Superior temporal gyrus (tissue), 1 donor: Measurements from ENCODE around the gene PPFIA4.

ENCODE experiments used
- DNase-seq: peaks from one replicate; pipeline ENCODE4 v3.0.0-alpha.2; 2016; ENCODE audit errors: extremely low spot score

PPFIA4 gene

GRCh38 chr1:203057911-203058675 lies 31.8 kb downstream of the PPFIA4 start:
- no peak for DNase-seq

GRCh38 chr1:203058676-203058935 lies 32.3 kb downstream of the PPFIA4 start:
- no peak for DNase-seq

- no peak for DNase-seq
These were observed 33.2 kb downstream of the PPFIA4 start for GRCh38 chr1:203059485-203059884.

GRCh38 chr1:203060115-203060514 lies 33.8 kb downstream of the PPFIA4 start:
- no peak for DNase-seq

GRCh38 chr1:203063287-203063686 lies 37.0 kb downstream of the PPFIA4 start:
- no peak for DNase-seq

- no peak for DNase-seq
These were observed 38.9 kb downstream of the PPFIA4 start for GRCh38 chr1:203065191-203065590.

- DNase-seq, result no peak
These were observed 39.7 kb downstream of the PPFIA4 start for GRCh38 chr1:203065986-203066385.

- DNase-seq, result no peak
These were observed 40.7 kb downstream of the PPFIA4 start for GRCh38 chr1:203066965-203067364.

GRCh38 chr1:203069030-203069747 lies 42.9 kb downstream of the PPFIA4 start:
- peak; percentile 35 for DNase-seq

- peak; percentile 9 for DNase-seq
These were observed 45.8 kb downstream of the PPFIA4 start for GRCh38 chr1:203072002-203072602.

GRCh38 chr1:203072911-203073310 lies 46.6 kb downstream of the PPFIA4 start:
- no peak for DNase-seq

- DNase-seq, result no peak
These were observed 47.2 kb downstream of the PPFIA4 start for GRCh38 chr1:203073469-203073868.

GRCh38 chr1:203074610-203075009 lies 48.3 kb downstream of the PPFIA4 start:
- DNase-seq, result no peak

GRCh38 chr1:203075236-203076030 lies 49.1 kb downstream of the PPFIA4 start:
- no peak for DNase-seq

GRCh38 chr1:203076031-203076511 lies 49.8 kb downstream of the PPFIA4 start:
- DNase-seq, result no peak

- DNase-seq, result no peak
These were observed 51.1 kb downstream of the PPFIA4 start for GRCh38 chr1:203077367-203077766.

GRCh38 chr1:203077956-203078355 lies 51.7 kb downstream of the PPFIA4 start:
- DNase-seq, result no peak

- no peak for DNase-seq
These were observed 52.2 kb downstream of the PPFIA4 start for GRCh38 chr1:203078478-203078877.

GRCh38 chr1:203080456-203080855 lies 54.2 kb downstream of the PPFIA4 start:
- no peak for DNase-seq

- no peak for DNase-seq
These were observed 55.4 kb downstream of the PPFIA4 start for GRCh38 chr1:203081465-203082230.

- no peak for DNase-seq
These were observed 55.9 kb downstream of the PPFIA4 start for GRCh38 chr1:203082231-203082505.
